ENCODE measurements around the gene UNK.
"Not testable (repeated sequence)": the region's sequence is repeated elsewhere in the genome, so short reads cannot be mapped to it uniquely, and the experiment has no call there.

DNA sequence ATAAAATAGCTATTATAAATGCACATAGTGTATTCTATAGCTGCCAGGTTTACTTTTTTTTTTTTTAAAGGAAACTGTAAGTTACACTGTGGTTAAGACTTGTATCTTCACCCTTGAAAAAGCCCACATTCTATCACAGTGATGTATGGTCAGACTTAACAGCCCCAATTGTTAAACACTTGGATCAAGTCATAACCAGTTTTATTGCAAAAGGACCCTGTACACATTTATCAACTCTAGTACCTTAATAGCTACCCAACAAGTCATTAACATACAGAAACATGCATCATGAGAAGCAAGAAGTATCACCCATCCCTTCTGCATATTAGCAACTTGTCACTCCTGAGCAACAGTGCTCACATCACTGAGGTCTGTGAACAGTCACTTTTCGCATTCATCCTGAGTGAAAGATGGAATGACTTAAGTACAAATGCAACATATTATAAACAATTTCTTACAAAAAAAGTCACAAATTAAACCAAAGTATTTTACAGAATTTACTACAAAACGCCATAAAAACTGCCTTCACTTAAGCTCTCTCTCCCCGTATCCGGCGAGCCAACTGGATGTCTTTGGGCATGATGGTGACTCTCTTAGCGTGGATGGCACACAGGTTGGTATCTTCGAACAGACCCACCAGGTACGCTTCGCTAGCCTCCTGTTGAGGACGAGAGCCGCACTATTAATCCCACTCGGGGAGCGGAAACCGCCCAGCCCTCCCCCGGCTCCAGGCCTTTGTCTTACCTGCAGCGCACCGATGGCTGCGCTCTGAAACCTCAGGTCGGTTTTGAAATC, 6.3 kb upstream of the UNK start:
- not testable (repeated sequence) for TF ChIP-seq POLR2A (IDR thresholded peaks at IDR 0.05)
- TF ChIP-seq, protein P1, sequence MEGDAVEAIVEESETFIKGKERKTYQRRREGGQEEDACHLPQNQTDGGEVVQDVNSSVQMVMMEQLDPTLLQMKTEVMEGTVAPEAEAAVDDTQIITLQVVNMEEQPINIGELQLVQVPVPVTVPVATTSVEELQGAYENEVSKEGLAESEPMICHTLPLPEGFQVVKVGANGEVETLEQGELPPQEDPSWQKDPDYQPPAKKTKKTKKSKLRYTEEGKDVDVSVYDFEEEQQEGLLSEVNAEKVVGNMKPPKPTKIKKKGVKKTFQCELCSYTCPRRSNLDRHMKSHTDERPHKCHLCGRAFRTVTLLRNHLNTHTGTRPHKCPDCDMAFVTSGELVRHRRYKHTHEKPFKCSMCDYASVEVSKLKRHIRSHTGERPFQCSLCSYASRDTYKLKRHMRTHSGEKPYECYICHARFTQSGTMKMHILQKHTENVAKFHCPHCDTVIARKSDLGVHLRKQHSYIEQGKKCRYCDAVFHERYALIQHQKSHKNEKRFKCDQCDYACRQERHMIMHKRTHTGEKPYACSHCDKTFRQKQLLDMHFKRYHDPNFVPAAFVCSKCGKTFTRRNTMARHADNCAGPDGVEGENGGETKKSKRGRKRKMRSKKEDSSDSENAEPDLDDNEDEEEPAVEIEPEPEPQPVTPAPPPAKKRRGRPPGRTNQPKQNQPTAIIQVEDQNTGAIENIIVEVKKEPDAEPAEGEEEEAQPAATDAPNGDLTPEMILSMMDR (IDR thresholded peaks at IDR 0.05) = not testable (repeated sequence)
